Sciatic nerve (tissue), 2 donors: Measurements from ENCODE around the gene PIP5K1B. TPM values are rescaled to one million over a fixed set of nuclear protein-coding genes. Genes with fewer than 3 reads are reported as not detected.

Source experiments
- ATAC-seq: fragments of 200-7000 bp; cut with Tn5 transposase; one replicate; pipeline ENCODE4 v1.9.1; 2020; ENCODE audit warnings: mild to moderate bottlenecking, moderate library complexity
- DNase-seq: peaks from one replicate; pipeline ENCODE4 v3.0.0-alpha.2; 2020; ENCODE audit warnings: low spot score
- intact Hi-C: fragments of 100-400 bp; cut with DNase I; formaldehyde crosslinking; loops from one replicate; pipeline ENCODE4 v1.14.2; 2022
- total RNA-seq: library from RNA; stranded (reverse); fragmentation: NEBNext Ultra II Directional; extraction: Animal tissue kit (Norgen Biotek cat#: 25700); gene quantifications from one replicate; pipeline ENCODE4 v1.2.1, GENCODE V29; 2021
- donor health status: DM: no; HTN: no; CAD: no.
- donor health status: DM: no; HTN: no; CAD: no.

Gene PIP5K1B
- total RNA-seq, 1 donor from 2014 or later = 2.0 TPM

GRCh38 chr9:68730570-68731235, 25.7 kb downstream of the PIP5K1B start:
- intact Hi-C loops = no loop called here
- DNase-seq = no peak
- no peak for ATAC-seq

DNA sequence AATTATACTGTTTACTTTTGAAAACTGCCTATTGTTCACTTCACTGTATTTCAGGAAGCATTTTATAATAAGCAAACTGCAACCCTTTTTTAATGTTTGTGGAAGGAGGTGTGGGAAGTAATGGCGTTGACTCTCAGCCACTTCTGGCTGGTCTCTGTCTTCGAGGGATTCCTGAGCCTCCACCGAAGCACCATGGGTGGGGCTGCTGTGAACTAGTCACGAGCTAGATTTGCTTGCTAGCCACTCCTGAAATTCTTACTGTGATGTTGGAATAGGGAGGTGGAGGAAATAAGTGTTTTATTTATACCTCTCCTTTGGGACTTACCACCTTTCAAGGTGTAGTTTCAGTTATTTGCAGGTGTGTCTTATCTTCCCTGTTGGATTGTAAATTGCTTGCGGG, 26.8 kb downstream of the PIP5K1B start:
- intact Hi-C loops = no loop called here
- ATAC-seq (no peak), DNase-seq (no peak)

- ATAC-seq (no peak), DNase-seq (no peak)
- intact Hi-C loops = no loop called here
Observed at GRCh38 chr9:68732405-68733020, 27.5 kb downstream of the PIP5K1B start.

- intact Hi-C loops = no loop called here
- no peak for ATAC-seq
- no peak for DNase-seq
Observed at GRCh38 chr9:68733021-68733405, 28.0 kb downstream of the PIP5K1B start.

DNA sequence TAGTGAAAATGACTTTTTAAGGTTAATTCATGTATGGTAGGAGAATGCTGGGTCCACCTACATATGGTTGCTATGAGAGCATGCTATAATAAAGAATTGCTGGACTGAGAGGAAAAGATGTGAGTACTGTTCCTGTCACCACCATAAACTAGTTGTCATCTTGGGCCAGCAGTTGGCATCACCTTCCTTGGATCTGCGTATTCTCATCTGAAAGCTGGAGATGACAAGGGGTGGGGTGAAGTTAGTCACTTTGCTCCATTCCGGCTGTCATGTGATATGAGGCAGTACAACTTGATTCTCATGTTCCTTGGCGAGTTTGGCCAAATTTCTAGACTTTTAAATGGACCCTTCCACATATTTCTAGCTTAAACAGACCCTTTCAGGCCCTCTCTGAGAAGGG, 33.3 kb downstream of the PIP5K1B start:
- no peak for DNase-seq
- ATAC-seq = no peak
- intact Hi-C loops = no loop called here

GRCh38 chr9:68739621-68740174, 34.7 kb downstream of the PIP5K1B start:
- ATAC-seq (no peak), DNase-seq (no peak)
- intact Hi-C loops = no loop called here

DNA sequence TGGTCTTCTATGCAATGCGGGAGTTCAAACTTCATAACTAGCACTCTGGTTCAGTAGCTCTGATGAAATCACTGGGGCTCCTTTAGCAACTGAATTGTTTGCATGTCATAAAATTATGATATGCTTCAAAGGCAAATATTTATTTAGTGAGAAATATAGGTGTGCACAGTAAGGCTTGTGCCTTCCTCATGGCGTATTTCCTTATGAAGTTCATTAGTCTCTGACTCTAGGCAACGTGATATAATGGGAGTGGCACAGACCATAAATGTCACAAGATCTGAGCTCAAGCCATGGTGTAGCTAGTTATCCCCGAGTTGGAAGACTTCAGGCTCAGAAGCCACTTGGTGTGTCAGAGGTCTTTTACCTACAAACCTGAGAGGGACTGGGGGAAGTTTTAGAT, 35.5 kb downstream of the PIP5K1B start:
- DNase-seq (no peak), ATAC-seq (no peak)
- intact Hi-C loops = no loop called here

DNA sequence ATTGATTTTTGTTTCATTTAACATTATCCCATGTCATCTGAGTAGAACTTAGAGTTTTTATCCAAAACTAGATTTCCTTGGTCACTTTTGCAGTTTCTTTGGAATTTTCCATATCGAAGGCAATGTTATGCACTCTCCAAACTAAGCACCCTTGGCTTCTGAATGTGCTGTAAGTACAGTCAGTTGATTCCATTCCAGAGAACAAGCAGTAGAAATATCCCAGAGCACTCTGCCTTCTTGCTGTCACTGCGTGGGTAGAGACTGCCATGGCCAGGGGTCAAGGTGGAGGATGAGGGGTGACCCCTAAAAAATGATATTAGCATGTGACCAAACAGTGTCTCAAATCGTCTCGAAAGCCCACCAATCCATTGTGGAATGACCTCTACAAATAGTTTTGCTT, 36.2 kb downstream of the PIP5K1B start:
- intact Hi-C loops = no loop called here
- ATAC-seq (no peak), DNase-seq (no peak)

GRCh38 chr9:68741704-68742332, 36.8 kb downstream of the PIP5K1B start:
- no peak for DNase-seq
- intact Hi-C loops = no loop called here
- ATAC-seq = no peak

- DNase-seq (no peak), ATAC-seq (no peak)
- intact Hi-C loops = no loop called here
Observed at GRCh38 chr9:68742333-68742730, 37.3 kb downstream of the PIP5K1B start.

- DNase-seq = no peak
- intact Hi-C loops = no loop called here
- ATAC-seq = no peak
Observed at GRCh38 chr9:68744426-68744825, 39.4 kb downstream of the PIP5K1B start.

DNA sequence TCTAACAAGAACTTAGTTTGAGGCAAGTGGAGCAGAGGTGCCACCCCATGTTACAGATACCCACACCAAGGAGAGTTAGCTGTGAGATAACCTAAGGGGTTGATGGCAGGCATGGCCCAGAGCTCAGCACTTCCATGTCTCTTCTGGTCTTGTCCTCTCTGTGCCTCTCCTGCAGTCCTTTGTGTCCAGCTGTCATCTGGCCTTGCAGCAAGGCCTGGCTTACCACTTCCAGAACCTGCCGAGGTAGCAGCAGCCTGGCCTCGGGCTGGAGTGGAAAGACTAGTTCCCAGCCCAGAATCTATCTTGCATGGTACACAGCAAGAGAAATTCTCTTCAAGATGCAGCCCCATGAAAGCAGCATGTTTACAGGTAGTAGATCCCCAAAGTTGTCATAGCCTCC, 41.5 kb downstream of the PIP5K1B start:
- intact Hi-C loops = no loop called here
- ATAC-seq (no peak), DNase-seq (no peak)

DNA sequence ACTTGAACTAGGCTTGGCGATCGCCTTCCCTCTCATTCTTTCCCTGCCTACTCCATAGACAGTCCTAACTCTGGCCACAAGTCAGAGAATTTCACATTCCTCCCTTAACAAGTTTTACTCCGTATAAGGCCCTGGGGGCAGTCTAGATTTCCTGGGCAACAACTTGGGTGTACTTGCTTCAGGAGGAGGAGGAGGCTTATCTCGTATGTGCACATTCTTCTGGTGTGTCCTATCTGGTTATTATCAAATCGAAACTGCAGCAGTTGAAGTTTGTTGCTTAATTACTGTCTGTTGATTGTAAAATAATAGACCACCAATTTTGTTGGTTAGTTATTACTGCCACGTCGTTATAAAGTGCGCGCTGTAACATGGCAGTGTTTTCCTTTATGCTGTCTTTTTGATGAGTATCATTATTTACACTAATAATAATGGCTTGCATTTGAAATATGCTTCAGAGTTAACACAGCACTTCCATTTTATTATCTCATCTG, 42.0 kb downstream of the PIP5K1B start:
- no peak for DNase-seq
- intact Hi-C loops = no loop called here
- ATAC-seq = no peak

DNA sequence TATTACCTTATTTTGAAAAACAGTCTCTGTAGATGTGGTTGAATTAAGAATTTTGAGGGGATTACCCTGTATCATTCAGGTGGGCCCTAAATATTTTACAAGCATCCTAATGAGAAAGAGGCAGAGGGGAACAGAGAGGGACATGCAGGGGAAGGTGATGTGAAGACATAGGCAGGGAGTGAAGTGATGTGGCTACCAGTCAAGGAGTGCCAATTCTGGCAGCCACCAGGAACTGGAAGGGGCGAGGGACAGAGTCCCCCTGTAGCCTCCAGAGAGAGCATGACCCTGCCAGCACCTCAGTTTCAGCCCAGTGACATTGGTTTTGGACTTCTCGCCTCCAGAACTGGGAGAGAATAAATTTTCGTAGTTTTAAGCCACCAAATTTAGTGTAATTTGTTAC, 44.1 kb downstream of the PIP5K1B start:
- no peak for DNase-seq
- no peak for ATAC-seq
- intact Hi-C loops = no loop called here

DNA sequence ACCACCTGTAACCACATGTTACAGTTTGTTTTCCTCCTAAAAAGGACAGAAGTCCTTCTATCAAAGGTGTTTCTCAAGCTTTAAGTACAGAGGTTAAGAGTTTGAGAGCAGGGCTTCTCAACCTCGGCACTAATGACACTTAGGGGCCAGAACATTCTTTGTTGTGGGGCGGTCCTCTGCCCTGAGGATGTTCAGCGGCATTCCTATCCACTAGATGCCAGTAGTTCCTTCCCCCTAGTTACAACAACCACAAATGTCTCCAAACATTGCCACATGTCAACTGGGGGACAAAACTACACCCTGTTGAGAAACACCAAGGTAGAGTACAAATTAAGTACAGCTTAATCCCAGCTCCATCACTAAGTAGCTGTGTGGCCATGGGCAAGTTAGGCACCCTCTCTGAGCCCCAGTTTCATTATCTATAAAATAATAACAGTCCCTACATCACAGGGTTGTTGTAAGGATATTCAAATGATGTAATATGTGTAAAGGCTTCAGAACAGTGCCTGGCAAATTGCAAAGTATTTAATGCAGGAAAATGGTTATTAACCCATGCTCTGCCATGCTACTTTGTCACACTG, 44.6 kb downstream of the PIP5K1B start:
- DNase-seq (no peak), ATAC-seq (no peak)
- intact Hi-C loops = no loop called here

DNA sequence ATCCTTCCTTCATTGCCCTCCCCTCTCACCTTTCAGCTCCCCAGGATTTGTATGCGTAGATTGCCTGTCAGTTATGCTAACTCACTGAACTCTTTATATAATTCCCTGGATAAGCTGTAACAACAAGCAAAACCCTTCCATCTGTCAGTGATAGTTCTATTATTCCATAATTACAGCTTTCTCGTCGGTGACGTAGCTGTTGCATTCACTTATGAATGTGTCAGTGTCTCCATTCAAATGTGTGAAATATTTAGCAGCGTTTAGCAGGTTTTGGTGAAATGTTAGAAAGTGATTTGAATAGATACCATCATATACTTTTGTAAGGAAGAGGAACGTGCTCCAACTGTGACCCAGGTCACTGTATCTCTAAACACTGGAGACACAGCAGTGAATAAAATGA, 45.2 kb downstream of the PIP5K1B start:
- DNase-seq (no peak), ATAC-seq (no peak)
- intact Hi-C loops = no loop called here

DNA sequence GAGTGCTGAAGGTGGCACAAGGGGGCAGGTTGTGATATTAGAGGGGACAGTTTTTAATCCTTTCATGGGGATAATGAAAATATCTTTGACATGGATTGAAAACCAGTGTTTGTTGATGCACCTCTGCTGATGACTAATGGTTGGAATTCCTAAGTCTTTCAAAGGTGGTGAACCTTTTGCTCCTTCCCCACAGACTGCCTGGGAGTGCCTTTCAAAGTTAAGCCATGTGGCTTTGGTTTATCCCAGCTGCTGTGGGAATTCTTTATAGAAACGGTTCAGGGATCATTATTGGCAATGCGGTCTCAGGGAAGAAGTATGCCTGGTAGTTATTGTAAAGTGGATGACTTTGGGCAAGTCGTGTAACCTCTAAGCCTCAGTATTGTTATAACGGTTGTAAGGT, 45.7 kb downstream of the PIP5K1B start:
- ATAC-seq (no peak), DNase-seq (no peak)
- intact Hi-C loops = no loop called here

GRCh38 chr9:68751556-68751955, 46.5 kb downstream of the PIP5K1B start:
- intact Hi-C loops = no loop called here
- ATAC-seq (no peak), DNase-seq (no peak)

GRCh38 chr9:68755051-68755450, 50.0 kb downstream of the PIP5K1B start:
- intact Hi-C loops = no loop called here
- DNase-seq (no peak), ATAC-seq (no peak)

- DNase-seq (no peak), ATAC-seq (no peak)
- intact Hi-C loops = no loop called here
Observed at GRCh38 chr9:68755752-68756151, 50.7 kb downstream of the PIP5K1B start.
